Heart left ventricle (tissue), 13 donors: ENCODE data around the gene MCC.

Source experiments
- POLR2A ChIP-seq, 2 donors: fragments of 450-650 bp; IDR thresholded peaks; one replicate each; pipeline ENCODE4 v1.6.1; 2017; ENCODE audit warnings: antibody characterized with exemption in 2 of 2, mild to moderate bottlenecking in 2 of 2, moderate library complexity in 2 of 2
- TF ChIP-seq, protein P1 (sequence below), 12 donors: fragments of 200-600 bp; sonication (generic) in 4 of 12; IDR thresholded peaks; one replicate each; pipeline versions ENCODE4 v1.5.0 to v1.8.0; 2018 to 2022; ENCODE audit warnings: antibody characterized with exemption in 12 of 12, mild to moderate bottlenecking in 5 of 12
- donor health status: ischemic (EF 13 %, LVEDD 7.1; RV severe dilation, severe dysfunction).
- donor health status: DM: no; HTN: yes; CAD: no.
- donor health status: DM: no; HTN: no; CAD: no.
- donor health status: ischemic (EF 25% LVEDD 6.9; RV normal size, moderate dysfunction).
- donor health status: ischemic (EF 25% LVEDD 5.7; RV mildly dilated, moderate dysfunction).
- donor health status: ischemic (EF 35%, LVEDD 5.7; RV mildly dilated, moderate dysfunction).
- donor health status: nonischemic (EF 11% LVEDD 7.7; RV severe dilation, severe dysfunction).
- donor health status: DM: yes; HTN: yes; CAD: no.
- donor health status: PGD.
- donor health status: ischemic (EF 29% LVEDD 5.4; RV normal size, mild dysfunction).
- donor health status: nonischemic (EF 23%, LVEDD 6.1; RV moderate dilation, normal function).

DNA sequence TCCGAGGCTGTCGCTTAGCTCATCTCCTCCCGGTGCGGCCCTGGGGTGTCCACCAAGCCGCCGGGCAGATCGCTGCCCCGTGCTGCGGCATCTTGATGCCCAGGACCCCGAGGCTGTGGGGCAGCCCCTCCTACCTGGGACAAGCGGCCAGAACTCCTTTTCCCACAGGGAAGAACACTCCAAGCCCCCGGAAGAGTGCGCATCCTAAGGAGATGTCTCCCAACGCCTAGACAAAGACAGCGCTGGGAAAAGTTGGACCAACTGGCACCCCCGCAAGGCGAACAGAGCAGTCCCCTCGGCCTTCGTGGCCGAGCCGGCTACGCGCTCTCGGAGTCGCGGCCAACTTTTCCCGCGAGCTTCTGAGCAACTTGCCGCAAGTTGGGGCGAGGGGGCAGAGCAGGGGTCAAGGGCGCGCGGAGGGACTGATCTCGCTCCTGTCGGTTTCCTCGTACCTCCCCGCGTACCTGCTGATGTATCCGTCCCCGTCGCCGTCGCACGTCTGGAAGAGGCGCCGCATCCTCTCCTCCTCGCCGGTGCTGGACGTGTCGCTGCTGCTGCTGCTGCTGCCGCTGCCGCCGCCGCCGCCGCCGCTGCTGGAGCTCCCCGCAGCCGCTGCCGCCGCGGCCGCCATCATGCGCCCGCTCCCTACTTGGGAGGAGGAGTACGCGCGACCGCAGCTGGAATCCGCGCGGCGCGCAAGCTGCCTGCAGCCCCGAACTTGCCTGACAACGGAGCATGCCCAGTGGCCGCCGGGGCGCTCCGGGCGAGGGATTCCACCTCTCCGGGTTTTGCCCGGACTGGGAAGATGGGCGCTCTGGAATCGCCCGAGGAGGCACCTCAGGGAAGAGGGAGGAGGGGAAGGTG lies at the start of gene MCC:
- TF ChIP-seq, protein P1, sequence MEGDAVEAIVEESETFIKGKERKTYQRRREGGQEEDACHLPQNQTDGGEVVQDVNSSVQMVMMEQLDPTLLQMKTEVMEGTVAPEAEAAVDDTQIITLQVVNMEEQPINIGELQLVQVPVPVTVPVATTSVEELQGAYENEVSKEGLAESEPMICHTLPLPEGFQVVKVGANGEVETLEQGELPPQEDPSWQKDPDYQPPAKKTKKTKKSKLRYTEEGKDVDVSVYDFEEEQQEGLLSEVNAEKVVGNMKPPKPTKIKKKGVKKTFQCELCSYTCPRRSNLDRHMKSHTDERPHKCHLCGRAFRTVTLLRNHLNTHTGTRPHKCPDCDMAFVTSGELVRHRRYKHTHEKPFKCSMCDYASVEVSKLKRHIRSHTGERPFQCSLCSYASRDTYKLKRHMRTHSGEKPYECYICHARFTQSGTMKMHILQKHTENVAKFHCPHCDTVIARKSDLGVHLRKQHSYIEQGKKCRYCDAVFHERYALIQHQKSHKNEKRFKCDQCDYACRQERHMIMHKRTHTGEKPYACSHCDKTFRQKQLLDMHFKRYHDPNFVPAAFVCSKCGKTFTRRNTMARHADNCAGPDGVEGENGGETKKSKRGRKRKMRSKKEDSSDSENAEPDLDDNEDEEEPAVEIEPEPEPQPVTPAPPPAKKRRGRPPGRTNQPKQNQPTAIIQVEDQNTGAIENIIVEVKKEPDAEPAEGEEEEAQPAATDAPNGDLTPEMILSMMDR (IDR thresholded peaks at IDR 0.05): no peak
- TF ChIP-seq POLR2A (IDR thresholded peaks at IDR 0.05): no peak
